Hematopoietic multipotent progenitor cell treated with erythropoietin and hydrocortisone succinate and interleukin-3 and kit ligand, for 17 days (in vitro differentiated cells): ENCODE results near the gene EMC1.
"Not testable (repeated sequence)": the region's sequence is repeated elsewhere in the genome, so short reads cannot be mapped to it uniquely, and the experiment has no call there.

Experiments used
- DNase-seq: peaks from one replicate; pipeline ENCODE4 v3.0.0-alpha.2; 2015; ENCODE audit warnings: low spot score

The EMC1 gene

GRCh38 chr1:19260211-19261138 is 9.2 kb upstream of the EMC1 start:
- DNase-seq: no peak

GRCh38 chr1:19258353-19258752 is 7.0 kb upstream of the EMC1 start:
- no peak for DNase-seq

GRCh38 chr1:19257178-19257914 is 6.0 kb upstream of the EMC1 start:
- DNase-seq: no peak

GRCh38 chr1:19256301-19256700 is 5.0 kb upstream of the EMC1 start:
- not testable (repeated sequence) for DNase-seq

GRCh38 chr1:19255288-19255687 is 4.0 kb upstream of the EMC1 start:
- DNase-seq: no peak

GRCh38 chr1:19254416-19254815 is 3.1 kb upstream of the EMC1 start:
- DNase-seq: no peak

GRCh38 chr1:19250629-19251304 is 557 bp downstream of the EMC1 start:
- DNase-seq: peak; percentile 8

- peak; percentile 80 for DNase-seq
Measured at GRCh38 chr1:19240673-19241538, 10.4 kb downstream of the EMC1 start.

- no peak for DNase-seq
Measured at GRCh38 chr1:19239876-19240275, 11.4 kb downstream of the EMC1 start.

GRCh38 chr1:19234224-19234623 is 17.1 kb downstream of the EMC1 start:
- no peak for DNase-seq

- no peak for DNase-seq
Measured at GRCh38 chr1:19232524-19232846, 18.8 kb downstream of the EMC1 start.

GRCh38 chr1:19231736-19232523 is 19.4 kb downstream of the EMC1 start:
- DNase-seq: not testable (repeated sequence)

- DNase-seq: no peak
Measured at GRCh38 chr1:19229828-19230325, 21.4 kb downstream of the EMC1 start.

GRCh38 chr1:19229229-19229628 is 22.1 kb downstream of the EMC1 start:
- DNase-seq: no peak

GRCh38 chr1:19222979-19223824 is 28.1 kb downstream of the EMC1 start:
- DNase-seq: no peak

GRCh38 chr1:19222573-19222972 is 28.8 kb downstream of the EMC1 start:
- no peak for DNase-seq

GRCh38 chr1:19220991-19221390 is 30.3 kb downstream of the EMC1 start:
- no peak for DNase-seq

- DNase-seq: no peak
Measured at GRCh38 chr1:19220080-19220846, 31.1 kb downstream of the EMC1 start.

GRCh38 chr1:19219451-19219850 is 31.9 kb downstream of the EMC1 start:
- no peak for DNase-seq
